NOMO-1 treated with DMSO at 0.1 percent for 48 hours (cell line): Measurements from ENCODE around the gene GSTK1.
"Not testable (repeated sequence)": the region's sequence is repeated elsewhere in the genome, so short reads cannot be mapped to it uniquely, and the experiment has no call there.

Experiments used
- DNase-seq: peaks from one replicate; lab custom pipeline; 2025; ENCODE audit not compliant: unreplicated experiment; lab: John Stamatoyannopoulos, UW

The GSTK1 gene

GRCh38 chr7:143238289-143238980 is 24.8 kb upstream of the GSTK1 start:
- no peak for DNase-seq

DNA sequence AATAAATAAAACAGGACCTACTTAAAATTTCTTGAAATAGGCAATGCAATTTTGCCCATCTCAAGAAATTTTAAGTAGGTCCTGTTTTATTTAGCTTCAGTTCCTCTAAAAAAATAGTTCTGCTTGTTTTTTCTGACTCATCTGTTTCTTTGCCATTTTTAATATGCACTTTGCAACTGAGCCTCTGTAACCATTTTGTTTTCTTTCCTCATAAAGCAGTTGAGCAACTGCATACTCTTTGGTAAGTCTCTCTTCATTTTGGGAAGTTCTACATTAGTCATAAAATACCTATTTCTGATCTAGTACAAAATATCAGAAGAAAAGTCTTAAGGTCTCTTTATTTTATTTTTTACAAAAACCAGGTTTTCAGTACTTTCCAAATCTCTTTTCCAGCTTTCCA is 23.4 kb upstream of the GSTK1 start:
- DNase-seq: peak; percentile 82

DNA sequence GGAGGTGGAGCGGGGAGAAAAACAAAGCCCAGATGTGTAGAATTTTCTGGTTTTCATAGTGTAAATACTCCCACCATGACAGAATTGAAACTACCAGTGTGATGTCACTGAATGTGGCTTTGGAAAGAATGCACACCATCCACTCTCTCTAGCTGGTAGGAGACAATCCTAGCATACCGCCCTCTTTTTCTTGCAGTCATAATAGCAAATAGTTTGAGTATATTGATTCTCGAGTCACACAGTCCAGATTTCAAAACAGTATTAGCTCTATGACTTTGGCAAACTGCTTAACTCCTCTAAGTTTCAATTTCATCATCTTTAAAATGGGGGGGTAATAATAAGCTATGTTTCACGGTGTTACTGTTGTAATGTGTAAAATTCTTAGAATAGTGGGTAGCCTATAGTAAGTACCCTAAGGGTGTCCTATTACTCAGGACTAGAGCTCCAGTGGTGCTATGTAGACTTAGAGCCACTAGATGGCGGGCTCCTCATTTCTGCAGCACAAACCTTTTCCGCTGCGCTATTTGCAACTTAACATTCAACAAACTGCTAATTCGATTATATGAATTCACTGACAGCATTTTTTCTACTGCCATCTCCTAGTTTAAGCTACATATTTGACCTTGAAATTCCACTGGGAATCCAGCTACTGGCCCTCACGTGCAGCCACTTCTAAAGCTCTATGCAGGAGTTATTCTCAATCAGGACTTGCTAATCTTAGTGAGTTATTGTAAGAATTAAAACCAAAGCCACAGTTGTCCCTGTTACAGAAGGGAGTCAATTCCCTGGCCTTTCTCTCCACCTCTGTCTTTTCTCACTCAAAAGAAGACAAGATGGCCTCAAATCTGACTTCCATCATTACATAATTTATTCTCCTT is 22.7 kb upstream of the GSTK1 start:
- peak; percentile 70 for DNase-seq

DNA sequence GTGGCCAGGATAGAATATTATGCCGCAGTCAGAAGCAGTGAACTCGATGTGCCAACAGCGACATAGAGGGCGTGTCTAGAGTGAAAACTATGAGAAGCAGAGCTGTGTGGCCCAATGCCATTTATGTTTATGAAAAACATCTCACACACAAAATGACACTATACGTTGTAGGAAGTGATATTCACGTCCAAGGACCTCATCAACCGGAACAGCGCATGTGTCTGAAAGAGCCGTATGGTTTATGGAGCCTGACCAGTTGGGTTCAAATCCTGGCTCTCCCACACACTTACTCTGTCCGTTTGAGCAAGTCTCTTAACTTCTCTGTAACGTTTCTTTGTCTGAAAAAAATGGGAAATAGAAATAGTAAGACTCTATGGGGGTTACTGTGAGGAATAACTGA is 20.9 kb upstream of the GSTK1 start:
- DNase-seq: no peak

GRCh38 chr7:143243111-143243510 is 20.1 kb upstream of the GSTK1 start:
- DNase-seq: no peak

- no peak for DNase-seq
Observed at GRCh38 chr7:143243614-143244013, 19.6 kb upstream of the GSTK1 start.

GRCh38 chr7:143244321-143244720 is 18.9 kb upstream of the GSTK1 start:
- no peak for DNase-seq

DNA sequence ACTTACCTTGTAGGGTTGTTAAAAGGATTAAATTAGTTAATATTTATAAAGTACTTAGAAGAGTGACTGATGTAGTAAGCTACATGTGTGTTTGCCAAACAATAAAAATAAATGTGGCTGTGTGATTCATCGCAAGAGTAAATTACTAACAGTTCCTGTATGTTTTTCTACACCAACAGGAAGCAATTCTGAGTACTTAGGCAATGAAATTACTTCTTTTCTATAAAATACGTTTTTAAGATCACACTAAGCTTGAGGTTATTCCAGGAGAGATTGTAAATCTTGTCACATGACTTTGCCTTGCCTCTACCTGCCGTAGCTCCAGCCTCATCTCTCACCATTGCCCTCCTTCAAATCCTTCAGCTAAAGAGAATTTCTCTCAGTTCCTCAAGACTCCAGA is 18.1 kb upstream of the GSTK1 start:
- peak; percentile 70 for DNase-seq

DNA sequence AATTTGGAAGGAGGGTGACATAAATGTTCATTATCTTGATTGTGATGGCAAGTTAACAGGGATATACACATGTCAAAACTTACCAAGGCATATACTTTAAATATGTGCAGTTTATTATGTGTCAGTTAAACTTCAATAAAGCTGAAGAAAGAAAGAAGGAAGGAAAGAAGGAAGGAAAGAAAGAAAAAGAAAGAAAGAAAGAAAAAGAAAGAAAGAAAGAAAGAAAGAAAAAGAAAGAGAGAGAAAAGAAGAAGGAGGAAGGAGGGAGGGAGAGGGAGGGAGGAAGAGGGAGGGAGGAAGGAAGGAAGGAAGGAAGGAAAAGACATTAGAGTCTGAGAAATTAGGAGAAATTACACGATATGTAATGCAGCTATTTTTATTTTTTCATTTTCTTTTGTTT is 15.9 kb upstream of the GSTK1 start:
- DNase-seq: no peak

DNA sequence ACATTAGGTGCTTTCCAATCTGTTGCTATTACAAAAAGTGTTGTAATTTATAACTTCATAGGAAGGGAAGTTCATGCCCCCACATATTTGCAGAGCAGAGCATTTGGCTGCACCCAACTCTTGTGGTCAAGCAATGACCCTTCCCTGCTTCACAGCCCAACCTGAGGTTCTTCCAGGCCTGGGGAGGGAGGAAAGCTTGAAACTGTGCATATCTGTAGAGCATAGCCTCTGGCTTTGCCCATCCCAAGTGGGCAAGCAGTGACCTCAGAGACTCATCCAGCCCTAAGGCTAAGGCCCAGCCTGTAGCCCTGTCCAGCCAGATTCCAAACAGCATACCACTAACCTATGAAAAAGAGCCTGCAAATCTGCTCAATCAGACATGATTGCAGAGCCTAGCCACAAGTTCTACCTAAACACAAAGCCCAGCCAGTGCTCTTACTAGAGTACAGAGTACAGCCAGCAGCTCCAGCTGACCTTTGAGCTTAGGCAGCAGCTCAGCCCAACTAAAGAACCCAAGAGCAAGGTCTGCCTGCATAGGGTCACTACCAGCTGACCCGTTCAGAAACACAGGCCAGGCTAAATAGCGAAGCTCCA is 14.4 kb upstream of the GSTK1 start:
- no peak for DNase-seq

DNA sequence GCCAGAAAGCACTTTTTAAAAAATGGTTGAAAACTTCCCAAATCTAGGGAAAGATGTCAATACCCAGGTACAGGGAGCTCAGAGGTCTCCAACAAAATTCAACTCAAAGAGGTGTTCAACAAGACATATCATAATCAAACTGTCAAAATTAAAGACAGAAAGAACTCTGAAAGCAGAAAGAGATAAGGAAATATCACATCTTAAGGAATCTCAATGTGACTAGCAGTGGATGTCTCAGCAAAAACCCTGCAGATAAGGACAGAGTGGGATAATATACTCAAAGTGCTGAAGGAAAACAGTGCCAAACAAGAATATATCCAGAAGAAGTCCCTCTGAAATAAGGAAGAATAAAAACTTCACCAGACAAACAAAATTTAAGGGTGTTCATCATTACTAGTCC is 13.0 kb upstream of the GSTK1 start:
- no peak for DNase-seq

DNA sequence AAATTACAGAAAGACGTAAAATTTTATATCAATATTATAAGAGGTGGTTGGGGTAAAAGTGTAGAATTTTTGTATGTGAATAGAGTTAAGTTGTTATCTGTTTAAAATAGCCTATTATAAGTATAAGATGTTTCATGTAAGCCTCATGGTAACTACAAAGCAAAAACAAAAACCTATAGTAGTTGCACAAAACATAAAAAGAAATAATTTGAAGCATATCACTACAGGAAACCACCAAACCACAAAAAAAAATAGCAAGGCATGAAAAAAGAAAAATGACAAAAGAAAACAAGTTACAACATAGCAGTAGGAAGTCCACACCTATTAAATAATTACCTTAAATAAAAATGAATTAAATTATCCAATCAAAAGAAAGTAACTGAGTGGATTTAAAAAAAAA is 12.4 kb upstream of the GSTK1 start:
- peak; percentile 38 for DNase-seq

GRCh38 chr7:143252006-143252405 is 11.2 kb upstream of the GSTK1 start:
- DNase-seq: no peak

DNA sequence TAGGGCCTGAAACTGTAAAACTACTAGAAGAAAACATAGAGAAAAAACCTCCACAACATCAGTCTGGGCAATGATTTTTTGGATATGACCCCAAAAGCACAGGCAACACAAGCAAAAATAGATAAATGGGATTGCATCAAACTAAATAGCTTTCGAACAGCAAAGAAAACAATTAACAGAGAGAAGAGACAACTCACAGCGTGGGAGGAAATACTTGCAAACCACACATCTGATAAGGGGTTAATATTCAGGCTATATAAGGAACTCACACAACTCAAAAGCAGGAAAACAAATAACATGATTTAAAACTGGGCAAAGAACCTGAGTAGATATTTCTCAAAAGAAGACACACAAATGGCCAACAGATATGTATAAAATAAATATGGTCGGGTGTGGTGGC is 7.7 kb upstream of the GSTK1 start:
- no peak for DNase-seq

DNA sequence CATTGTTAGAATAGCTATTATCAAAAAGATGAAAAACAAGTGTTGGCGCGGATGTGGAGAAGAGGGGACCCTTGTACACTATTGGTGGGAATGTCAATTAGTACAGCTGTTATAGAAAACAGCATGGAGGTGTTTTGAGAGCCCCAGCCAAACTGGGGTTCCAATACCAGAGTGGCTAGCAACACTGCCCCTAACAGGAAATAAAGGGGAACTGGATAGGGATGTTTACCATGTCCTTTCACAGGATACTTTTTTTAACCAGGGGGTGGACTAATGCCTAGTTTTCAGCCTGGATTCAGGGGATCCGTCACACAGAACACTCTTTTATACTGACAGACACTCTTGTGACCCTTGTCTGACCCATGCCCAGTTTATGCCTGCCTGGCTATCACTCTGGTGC is 6.9 kb upstream of the GSTK1 start:
- DNase-seq: no peak

- DNase-seq: no peak
Observed at GRCh38 chr7:143256932-143257331, 6.3 kb upstream of the GSTK1 start.

GRCh38 chr7:143257501-143257900 is 5.7 kb upstream of the GSTK1 start:
- no peak for DNase-seq

- peak; percentile 37 for DNase-seq
Observed at GRCh38 chr7:143258831-143259230, 4.4 kb upstream of the GSTK1 start.

DNA sequence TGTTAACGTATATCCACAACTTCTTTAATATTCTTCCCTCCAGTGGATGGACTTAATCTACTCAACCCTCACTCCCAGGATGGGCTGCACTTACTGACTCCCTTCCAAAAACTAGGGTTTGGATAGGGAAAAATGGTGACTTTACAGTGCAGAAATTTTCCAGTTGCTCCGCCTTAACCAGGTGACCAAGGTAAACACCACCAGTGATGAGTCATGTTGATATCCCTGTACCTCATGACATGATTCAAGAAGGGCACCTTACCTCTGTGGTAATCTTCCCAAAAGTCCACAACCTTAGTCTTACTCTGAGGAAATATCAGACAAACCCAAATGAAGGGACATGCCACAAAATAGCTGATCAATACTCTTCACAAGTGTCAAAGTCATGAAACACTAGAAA is 3.5 kb upstream of the GSTK1 start:
- no peak for DNase-seq

- no peak for DNase-seq
Observed at GRCh38 chr7:143261901-143262300, 1.3 kb upstream of the GSTK1 start.

DNA sequence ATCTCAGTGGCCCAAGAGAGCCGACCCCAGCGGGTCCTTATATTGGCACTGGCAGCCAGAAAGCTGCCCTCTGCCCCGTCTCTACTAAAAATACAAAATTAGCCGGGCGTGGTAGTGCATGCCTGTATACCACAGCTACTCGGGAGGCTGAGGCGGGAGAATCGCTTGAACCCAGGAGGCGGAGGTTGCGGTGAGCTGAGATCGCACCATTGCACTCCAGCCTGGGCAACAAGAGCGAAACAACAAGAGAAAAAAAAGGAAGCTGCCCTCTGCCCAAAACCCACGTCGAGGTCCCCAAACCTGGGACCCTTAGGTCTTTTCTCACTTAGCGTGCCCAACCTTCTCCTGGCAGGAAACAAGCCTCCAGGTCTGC is 941 bp downstream of the GSTK1 start:
- not testable (repeated sequence) for DNase-seq

DNA sequence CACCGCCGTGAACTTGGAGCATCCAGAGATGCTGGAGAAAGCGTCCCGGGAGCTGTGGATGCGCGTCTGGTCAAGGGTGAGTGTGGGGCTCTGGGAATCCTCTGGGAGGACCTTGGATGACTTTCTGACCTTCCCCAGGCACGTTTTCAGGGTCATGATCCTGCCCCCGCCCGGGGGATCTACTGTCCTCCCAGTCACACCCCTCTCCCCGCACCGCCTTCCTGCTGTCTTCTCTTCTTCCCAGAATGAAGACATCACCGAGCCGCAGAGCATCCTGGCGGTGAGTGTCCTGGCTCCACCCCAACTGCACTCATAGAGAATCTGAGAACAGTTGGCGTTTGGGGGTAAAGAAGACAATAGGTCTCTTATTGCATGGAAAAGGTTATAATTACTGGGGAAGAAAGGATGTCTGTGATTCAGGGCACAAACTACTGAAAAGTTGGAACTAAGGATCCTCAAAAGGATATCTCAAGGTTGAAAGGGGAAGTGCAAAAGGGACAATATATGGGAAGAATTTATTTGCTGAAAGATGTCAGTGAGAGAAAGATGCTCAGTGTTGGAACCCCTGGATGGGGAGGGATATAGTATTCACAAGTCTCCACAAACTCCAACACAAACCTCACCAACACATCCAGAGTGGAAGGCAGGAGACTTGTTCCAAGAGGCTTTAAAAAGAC is 1.9 kb downstream of the GSTK1 start:
- DNase-seq: no peak
